Type B pancreatic cell (in vitro differentiated cells): ENCODE results near the gene MNT. TPM values are rescaled to one million over a fixed set of nuclear protein-coding genes. Genes with fewer than 3 reads are reported as not detected.

ENCODE experiments used
- DNase-seq: peaks from one replicate; pipeline ENCODE4 v3.0.0; 2021; ENCODE audit warnings: mixed read lengths; ENCODE audit not compliant: unreplicated experiment; ENCODE audit errors: extremely low spot score
- H3K27ac Mint-ChIP-seq: 2 replicates; pipeline ENCODE4 v1.8.0; 2021; ENCODE audit warnings: mild to moderate bottlenecking, mixed read lengths
- H3K27me3 Mint-ChIP-seq: 2 replicates; pipeline ENCODE4 v1.8.0; 2021; ENCODE audit warnings: mixed read lengths
- H3K36me3 Mint-ChIP-seq: 2 replicates; pipeline ENCODE4 v1.8.0; 2021; ENCODE audit warnings: mixed read lengths
- H3K4me1 Mint-ChIP-seq: one replicate; pipeline ENCODE4 v1.8.0; 2021; ENCODE audit warnings: mixed read lengths; ENCODE audit not compliant: unreplicated experiment
- H3K4me3 Mint-ChIP-seq: 2 replicates; pipeline ENCODE4 v1.8.0; 2021; ENCODE audit warnings: mild to moderate bottlenecking, mixed read lengths
- H3K9me3 Mint-ChIP-seq: 2 replicates; pipeline ENCODE4 v1.8.0; 2021; ENCODE audit warnings: mixed read lengths
- CTCF ChIP-seq: fragments of 200-600 bp; sonication (generic); conservative IDR thresholded peaks from 2 replicates; pipeline ENCODE4 v1.5.0; 2021; ENCODE audit warnings: antibody characterized with exemption, mild to moderate bottlenecking
- total RNA-seq: library from RNA; stranded (reverse); gene quantifications from 2 replicates; pipeline ENCODE4 v1.2.1, GENCODE V29; 2021; ENCODE audit warnings: low replicate concordance

Gene MNT
- total RNA-seq, 1 donor from 2014 or later = 26.9 TPM

- peaks cover 11% of the 10 kb centered on the region for H3K4me1 Mint-ChIP-seq
- H3K9me3 Mint-ChIP-seq = no peaks in the 10 kb centered on the region
- no peak overlapping the region for H3K4me3 Mint-ChIP-seq
- DNase-seq = no peak
- H3K36me3 Mint-ChIP-seq = no peaks in the 10 kb centered on the region
- no peak for TF ChIP-seq CTCF
- peak overlapping the region; percentile 51 for H3K27ac Mint-ChIP-seq
- H3K27me3 Mint-ChIP-seq = no peaks in the 10 kb centered on the region
Measured at GRCh38 chr17:2378905-2379304, 22.0 kb downstream of the MNT start.

GRCh38 chr17:2377659-2378058 is 23.2 kb downstream of the MNT start:
- H3K36me3 Mint-ChIP-seq = no peaks in the 10 kb centered on the region
- DNase-seq = no peak
- H3K27me3 Mint-ChIP-seq = no peaks in the 10 kb centered on the region
- no peaks in the 10 kb centered on the region for H3K9me3 Mint-ChIP-seq
- no peak for TF ChIP-seq CTCF
- no peak overlapping the region for H3K27ac Mint-ChIP-seq
- peaks cover 5% of the 10 kb centered on the region for H3K4me1 Mint-ChIP-seq
- H3K4me3 Mint-ChIP-seq = no peak overlapping the region

- no peak for DNase-seq
- H3K9me3 Mint-ChIP-seq = no peaks in the 10 kb centered on the region
- no peak for TF ChIP-seq CTCF
- H3K27ac Mint-ChIP-seq = no peak overlapping the region
- peaks cover 5% of the 10 kb centered on the region for H3K4me1 Mint-ChIP-seq
- no peaks in the 10 kb centered on the region for H3K36me3 Mint-ChIP-seq
- H3K27me3 Mint-ChIP-seq = no peaks in the 10 kb centered on the region
- no peak overlapping the region for H3K4me3 Mint-ChIP-seq
Measured at GRCh38 chr17:2376107-2376506, 24.8 kb downstream of the MNT start.

- Mint-ChIP-seq H3K4me3 (no peak overlapping the region), H3K27ac (no peak overlapping the region), H3K27me3 (no peaks in the 10 kb centered on the region), H3K4me1 (peaks cover 5% of the 10 kb centered on the region), H3K9me3 (no peaks in the 10 kb centered on the region), H3K36me3 (no peaks in the 10 kb centered on the region)
- TF ChIP-seq CTCF = no peak
- DNase-seq = no peak
Measured at GRCh38 chr17:2375406-2375805, 25.5 kb downstream of the MNT start.

- no peak for TF ChIP-seq CTCF
- Mint-ChIP-seq H3K9me3 (no peaks in the 10 kb centered on the region), H3K4me3 (no peak overlapping the region), H3K27ac (peak overlapping the region; percentile 56), H3K4me1 (peaks cover 5% of the 10 kb centered on the region), H3K27me3 (no peaks in the 10 kb centered on the region), H3K36me3 (no peaks in the 10 kb centered on the region)
- no peak for DNase-seq
Measured at GRCh38 chr17:2374549-2375285, 26.1 kb downstream of the MNT start.

- H3K4me1 Mint-ChIP-seq = peaks cover 5% of the 10 kb centered on the region
- no peak for DNase-seq
- H3K27me3 Mint-ChIP-seq = no peaks in the 10 kb centered on the region
- H3K27ac Mint-ChIP-seq = no peak overlapping the region
- TF ChIP-seq CTCF = no peak
- no peak overlapping the region for H3K4me3 Mint-ChIP-seq
- no peaks in the 10 kb centered on the region for H3K9me3 Mint-ChIP-seq
- no peaks in the 10 kb centered on the region for H3K36me3 Mint-ChIP-seq
Measured at GRCh38 chr17:2373179-2373578, 27.7 kb downstream of the MNT start.
